HEK293 (cell line): ENCODE measurements around the gene FHDC1.

Source experiments
- ZNF174 ChIP-seq: fragments of 450-650 bp; formaldehyde crosslinking; IDR thresholded peaks from 2 replicates; pipeline ENCODE4 v1.5.0; 2017; ENCODE audit warnings: missing biosample characterization, mild to moderate bottlenecking, missing genetic modification characterization
- ZNF510 ChIP-seq: fragments of 450-650 bp; formaldehyde crosslinking; IDR thresholded peaks from 2 replicates; pipeline ENCODE4 v1.5.1; 2018; ENCODE audit warnings: mild to moderate bottlenecking, missing genetic modification characterization, missing biosample characterization; ENCODE audit not compliant: insufficient replicate concordance
- TF ChIP-seq, protein P1 (sequence below): fragments of 450-650 bp; formaldehyde crosslinking; IDR thresholded peaks from 2 replicates; pipeline ENCODE4 v1.5.1; 2016; ENCODE audit warnings: missing biosample characterization, missing genetic modification characterization

DNA sequence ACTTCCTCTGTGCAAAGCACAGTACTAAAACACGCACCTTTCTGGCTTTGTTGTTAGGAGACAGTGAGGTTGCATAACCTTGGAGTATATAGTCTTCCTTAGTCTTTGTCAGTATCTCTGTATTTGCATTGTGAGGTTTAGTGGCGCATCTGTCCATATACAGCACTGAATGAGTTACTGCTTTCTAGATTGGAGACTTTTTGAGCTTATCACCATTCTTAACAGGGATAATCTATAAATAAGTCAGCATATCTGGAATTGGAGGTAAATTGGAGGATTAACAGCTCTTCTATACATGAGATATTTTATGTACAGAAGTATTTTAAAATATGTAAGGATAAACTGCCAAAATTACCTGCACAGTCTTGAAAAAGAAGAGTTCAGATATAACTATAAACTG lies 4.3 kb downstream of the FHDC1 start:
- TF ChIP-seq ZNF510 (tag by site-specific recombination) (no peak), ZNF174 (tag by site-specific recombination) (no peak)
- TF ChIP-seq, protein P1, sequence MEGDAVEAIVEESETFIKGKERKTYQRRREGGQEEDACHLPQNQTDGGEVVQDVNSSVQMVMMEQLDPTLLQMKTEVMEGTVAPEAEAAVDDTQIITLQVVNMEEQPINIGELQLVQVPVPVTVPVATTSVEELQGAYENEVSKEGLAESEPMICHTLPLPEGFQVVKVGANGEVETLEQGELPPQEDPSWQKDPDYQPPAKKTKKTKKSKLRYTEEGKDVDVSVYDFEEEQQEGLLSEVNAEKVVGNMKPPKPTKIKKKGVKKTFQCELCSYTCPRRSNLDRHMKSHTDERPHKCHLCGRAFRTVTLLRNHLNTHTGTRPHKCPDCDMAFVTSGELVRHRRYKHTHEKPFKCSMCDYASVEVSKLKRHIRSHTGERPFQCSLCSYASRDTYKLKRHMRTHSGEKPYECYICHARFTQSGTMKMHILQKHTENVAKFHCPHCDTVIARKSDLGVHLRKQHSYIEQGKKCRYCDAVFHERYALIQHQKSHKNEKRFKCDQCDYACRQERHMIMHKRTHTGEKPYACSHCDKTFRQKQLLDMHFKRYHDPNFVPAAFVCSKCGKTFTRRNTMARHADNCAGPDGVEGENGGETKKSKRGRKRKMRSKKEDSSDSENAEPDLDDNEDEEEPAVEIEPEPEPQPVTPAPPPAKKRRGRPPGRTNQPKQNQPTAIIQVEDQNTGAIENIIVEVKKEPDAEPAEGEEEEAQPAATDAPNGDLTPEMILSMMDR (tag by site-specific recombination) = no peak
